ENCODE results near the gene S100A14.
A peak's percentile ranks its signal among the peaks of the same experiment; 100 is the strongest.
"Not testable (repeated sequence)": the region's sequence is repeated elsewhere in the genome, so short reads cannot be mapped to it uniquely, and the experiment has no call there.

The S100A14 gene

GRCh38 chr1:153586347-153586746 is 29.8 kb downstream of the S100A14 start:
- no peak for DNase-seq (ENCODE audit: low spot score)

- no peak for DNase-seq (ENCODE audit: low spot score)
Measured at GRCh38 chr1:153585006-153585405, 31.1 kb downstream of the S100A14 start.

GRCh38 chr1:153583976-153584375 is 32.1 kb downstream of the S100A14 start:
- DNase-seq (ENCODE audit: low spot score): no peak

- not testable (repeated sequence) for DNase-seq (ENCODE audit: low spot score)
Measured at GRCh38 chr1:153583514-153583913, 32.6 kb downstream of the S100A14 start.

GRCh38 chr1:153582836-153583235 is 33.3 kb downstream of the S100A14 start:
- not testable (repeated sequence) for DNase-seq (ENCODE audit: low spot score)

- no peak for DNase-seq (ENCODE audit: low spot score)
Measured at GRCh38 chr1:153578936-153579335, 37.2 kb downstream of the S100A14 start.

GRCh38 chr1:153578490-153578889 is 37.6 kb downstream of the S100A14 start:
- no peak for DNase-seq (ENCODE audit: low spot score)

GRCh38 chr1:153577624-153578051 is 38.5 kb downstream of the S100A14 start:
- DNase-seq (ENCODE audit: low spot score): no peak

- DNase-seq (ENCODE audit: low spot score): no peak
Measured at GRCh38 chr1:153577138-153577537, 39.0 kb downstream of the S100A14 start.

- not testable (repeated sequence) for DNase-seq (ENCODE audit: low spot score)
Measured at GRCh38 chr1:153575497-153575896, 40.6 kb downstream of the S100A14 start.

GRCh38 chr1:153575081-153575491 is 41.0 kb downstream of the S100A14 start:
- not testable (repeated sequence) for DNase-seq (ENCODE audit: low spot score)

GRCh38 chr1:153573351-153573750 is 42.8 kb downstream of the S100A14 start:
- DNase-seq (ENCODE audit: low spot score): no peak

GRCh38 chr1:153572569-153573015 is 43.5 kb downstream of the S100A14 start:
- peak; percentile 88 for DNase-seq (ENCODE audit: low spot score)

GRCh38 chr1:153571706-153572105 is 44.4 kb downstream of the S100A14 start:
- DNase-seq (ENCODE audit: low spot score): no peak

GRCh38 chr1:153570874-153571273 is 45.3 kb downstream of the S100A14 start:
- no peak for DNase-seq (ENCODE audit: low spot score)

GRCh38 chr1:153569465-153569864 is 46.7 kb downstream of the S100A14 start:
- no peak for DNase-seq (ENCODE audit: low spot score)

- peak; percentile 93 for DNase-seq (ENCODE audit: low spot score)
Measured at GRCh38 chr1:153568367-153569099, 47.6 kb downstream of the S100A14 start.

- peak; percentile 89 for DNase-seq (ENCODE audit: low spot score)
Measured at GRCh38 chr1:153567621-153568366, 48.3 kb downstream of the S100A14 start.

- peak; percentile 99 for DNase-seq (ENCODE audit: low spot score)
Measured at GRCh38 chr1:153566414-153567371, 49.4 kb downstream of the S100A14 start.

- DNase-seq (ENCODE audit: low spot score): peak; percentile 84
Measured at GRCh38 chr1:153565529-153566374, 50.4 kb downstream of the S100A14 start, which contains the start of gene S100A2. S100A2 (minus strand) TSS chr1:153565844; CDS start chr1:153563877, 1,967 bp downstream.

Measured in COLO829 (cell line).